ENCODE results near the gene SMAD2.
"Not testable (repeated sequence)": the region's sequence is repeated elsewhere in the genome, so short reads cannot be mapped to it uniquely, and the experiment has no call there.

SMAD2 gene

GRCh38 chr18:47930199-47930930, at the start of gene SMAD2:
SMAD2 (minus strand) TSS chr18:47930659; CDS start chr18:47896756, 33,903 bp downstream.
- DNase-seq (ENCODE audit: low read depth): peak; percentile 70

GRCh38 chr18:47979611-47980200, 49.2 kb upstream of the SMAD2 start:
- no peak for DNase-seq (ENCODE audit: low read depth)

DNA sequence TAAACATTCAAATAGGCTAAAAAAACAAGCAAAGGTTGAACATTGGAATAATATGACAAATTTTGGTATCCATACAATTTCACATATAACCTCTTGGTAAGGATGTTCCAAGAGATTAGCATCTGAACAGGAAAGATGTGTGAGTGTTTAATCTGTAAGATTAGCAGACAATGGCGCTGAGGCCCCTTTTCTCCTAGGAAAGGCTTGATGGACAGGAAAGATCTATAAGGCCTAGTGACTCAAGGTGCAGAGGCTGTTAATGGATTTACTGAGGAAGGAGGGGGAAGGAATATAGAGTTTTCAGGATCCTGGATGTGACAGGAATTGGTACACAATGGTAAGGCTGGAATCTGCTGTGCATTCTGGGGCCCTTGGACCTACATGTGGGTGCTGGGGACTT, 48.1 kb upstream of the SMAD2 start:
- DNase-seq (ENCODE audit: low read depth): no peak

- DNase-seq (ENCODE audit: low read depth): no peak
These were observed 47.7 kb upstream of the SMAD2 start for GRCh38 chr18:47978141-47978540.

GRCh38 chr18:47975701-47976100, 45.2 kb upstream of the SMAD2 start:
- no peak for DNase-seq (ENCODE audit: low read depth)

DNA sequence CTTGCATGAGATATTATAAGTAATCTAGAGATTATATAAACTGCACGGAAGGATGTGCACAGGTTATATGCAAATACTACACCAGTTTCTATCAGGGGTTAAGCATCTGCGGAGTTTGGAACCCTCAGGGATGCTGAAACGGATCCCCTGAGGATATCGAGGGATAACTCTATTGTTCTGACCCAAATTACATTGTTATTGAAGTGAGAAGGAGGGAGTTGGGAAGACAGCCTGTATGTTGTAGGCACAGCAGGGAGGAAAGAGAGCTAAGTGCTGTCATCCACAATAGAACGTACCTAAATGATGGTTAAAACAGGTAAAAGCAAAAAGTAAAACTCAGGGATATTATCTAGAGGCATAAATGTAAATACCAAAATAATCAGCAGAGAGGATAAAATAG, 44.6 kb upstream of the SMAD2 start:
- no peak for DNase-seq (ENCODE audit: low read depth)

GRCh38 chr18:47970664-47971531, 40.4 kb upstream of the SMAD2 start:
- no peak for DNase-seq (ENCODE audit: low read depth)

- DNase-seq (ENCODE audit: low read depth): peak; percentile 45
These were observed 39.4 kb upstream of the SMAD2 start for GRCh38 chr18:47969816-47970215.

DNA sequence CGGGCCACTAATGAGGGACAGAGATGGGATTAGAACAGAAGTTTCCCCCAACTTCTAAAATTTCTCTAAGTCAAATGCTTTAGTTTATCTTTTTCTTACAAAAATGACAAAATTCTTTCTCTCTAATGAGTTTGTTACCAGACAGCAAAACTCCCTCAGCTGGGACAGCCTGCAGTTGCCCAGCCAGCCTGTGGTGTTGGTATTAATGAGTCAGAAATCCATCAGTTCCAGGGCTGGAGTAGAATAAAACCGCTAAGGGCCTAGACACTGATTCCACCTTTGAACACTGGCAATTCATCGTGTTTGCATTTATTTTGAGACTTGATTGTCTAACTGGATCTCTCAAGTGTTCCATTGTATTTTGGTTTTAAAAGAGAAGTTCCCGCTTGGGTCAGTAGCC, 38.3 kb upstream of the SMAD2 start:
- DNase-seq (ENCODE audit: low read depth): peak; percentile 31

DNA sequence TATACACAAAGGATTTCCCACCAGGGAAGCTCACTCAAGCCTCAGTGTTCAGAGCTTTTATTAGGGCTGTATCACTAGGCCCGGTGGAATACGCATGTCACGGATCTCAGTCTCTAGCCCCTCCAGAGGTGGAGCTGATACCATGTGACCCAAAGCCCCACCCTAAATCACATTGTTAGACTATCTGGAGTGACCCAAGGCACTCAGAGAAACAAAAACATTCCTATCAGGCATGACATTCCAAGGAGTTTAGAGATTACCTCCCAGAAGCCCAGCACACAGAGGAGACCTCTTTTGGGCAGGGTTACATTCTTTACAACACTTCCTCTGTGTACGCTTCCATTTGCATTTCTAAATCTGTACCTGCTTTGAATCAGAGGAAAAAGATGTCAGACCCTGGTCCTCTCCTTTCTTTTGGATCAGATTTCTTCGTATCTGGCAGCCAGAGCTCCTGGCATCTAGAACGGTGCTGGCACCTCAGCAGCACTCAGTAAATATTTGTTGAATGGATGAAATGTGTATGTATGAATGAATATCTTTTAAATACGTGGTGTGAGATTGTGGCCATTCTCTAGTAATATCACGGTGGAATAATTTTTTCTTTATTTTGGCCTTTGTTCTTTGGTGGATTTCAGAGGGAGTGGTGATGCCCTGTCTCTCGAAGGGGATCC, 37.7 kb upstream of the SMAD2 start:
- DNase-seq (ENCODE audit: low read depth): no peak

GRCh38 chr18:47964053-47964452, 33.6 kb upstream of the SMAD2 start:
- no peak for DNase-seq (ENCODE audit: low read depth)

DNA sequence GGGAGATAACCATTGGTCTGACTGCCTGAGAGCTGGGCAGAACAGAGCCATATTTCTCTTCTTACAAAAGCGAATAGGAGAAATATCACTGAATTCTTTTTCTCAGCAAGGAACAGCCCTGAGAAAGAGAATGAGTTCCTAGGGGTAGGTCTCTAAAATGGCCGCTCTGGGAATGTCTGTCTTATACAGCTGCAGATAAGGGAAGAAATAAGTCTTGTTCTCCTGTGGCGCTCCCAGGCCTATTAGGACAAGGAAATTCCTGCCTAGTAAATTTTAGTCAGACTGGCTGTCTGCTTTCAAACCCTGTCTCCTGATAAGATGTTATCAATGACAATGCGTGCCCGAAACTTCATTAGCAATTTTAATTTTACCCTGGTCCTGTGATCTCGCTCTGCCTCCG, 30.5 kb upstream of the SMAD2 start:
- DNase-seq (ENCODE audit: low read depth): not testable (repeated sequence)

- peak; percentile 54 for DNase-seq (ENCODE audit: low read depth)
These were observed 23.0 kb upstream of the SMAD2 start for GRCh38 chr18:47953471-47953931.

DNA sequence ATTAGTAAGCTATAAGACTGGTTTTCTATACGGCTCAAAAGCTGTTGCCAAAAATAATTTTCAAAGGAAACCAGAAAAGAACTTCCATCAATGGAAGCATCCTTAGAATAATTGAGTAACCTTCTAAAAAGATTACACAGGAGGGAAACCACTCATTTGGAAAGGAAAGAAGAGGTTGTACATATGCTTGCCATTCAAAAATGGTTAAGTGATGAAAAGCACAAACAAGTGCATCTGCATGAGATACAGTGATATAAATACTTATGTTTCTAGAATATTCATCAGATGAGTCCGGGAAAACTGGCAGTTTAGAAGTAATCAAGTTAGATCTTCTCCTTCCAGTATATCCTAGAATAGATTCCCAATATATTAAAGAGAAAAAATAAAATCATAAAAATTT, 20.1 kb upstream of the SMAD2 start:
- DNase-seq (ENCODE audit: low read depth): no peak

DNA sequence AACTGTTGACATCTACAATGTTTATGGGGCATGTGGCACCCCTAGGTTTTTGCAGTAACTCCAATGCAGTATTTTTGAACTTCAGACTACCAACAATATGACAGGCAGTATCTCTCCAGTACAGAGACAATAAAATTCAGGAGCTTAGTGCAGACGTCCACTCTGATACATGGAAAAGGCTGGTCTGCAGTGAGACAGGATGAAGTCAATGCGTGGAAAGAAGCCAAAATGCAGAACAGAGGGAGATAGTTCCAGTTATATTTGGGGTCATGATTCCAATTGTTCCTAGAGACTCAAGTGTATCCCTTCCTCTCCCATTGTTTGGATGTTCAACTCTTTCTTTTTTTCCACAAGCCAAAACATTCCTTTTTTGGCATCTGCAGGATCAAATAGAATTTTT, 18.7 kb upstream of the SMAD2 start:
- DNase-seq (ENCODE audit: low read depth): no peak

DNA sequence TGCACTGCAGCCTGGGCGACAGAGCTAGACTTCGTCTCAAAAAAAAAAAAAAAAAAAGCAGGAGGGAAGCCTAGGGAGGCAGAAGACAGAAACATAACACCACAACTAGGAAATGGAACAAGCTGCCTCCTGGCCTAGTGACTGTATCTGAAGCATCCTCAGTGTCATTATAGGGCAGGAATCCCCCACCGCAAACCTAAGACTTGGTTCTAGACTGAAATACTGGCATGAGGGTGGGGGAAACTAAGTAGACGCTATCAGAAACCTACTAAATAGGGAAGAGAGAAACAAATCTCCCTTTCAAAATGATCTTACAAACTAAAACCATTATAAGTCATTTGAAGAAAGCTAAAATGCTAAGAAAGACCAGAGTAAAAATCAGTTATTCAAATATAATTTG, 16.4 kb upstream of the SMAD2 start:
- no peak for DNase-seq (ENCODE audit: low read depth)

GRCh38 chr18:47944972-47945852, 14.8 kb upstream of the SMAD2 start:
- DNase-seq (ENCODE audit: low read depth): peak; percentile 94

DNA sequence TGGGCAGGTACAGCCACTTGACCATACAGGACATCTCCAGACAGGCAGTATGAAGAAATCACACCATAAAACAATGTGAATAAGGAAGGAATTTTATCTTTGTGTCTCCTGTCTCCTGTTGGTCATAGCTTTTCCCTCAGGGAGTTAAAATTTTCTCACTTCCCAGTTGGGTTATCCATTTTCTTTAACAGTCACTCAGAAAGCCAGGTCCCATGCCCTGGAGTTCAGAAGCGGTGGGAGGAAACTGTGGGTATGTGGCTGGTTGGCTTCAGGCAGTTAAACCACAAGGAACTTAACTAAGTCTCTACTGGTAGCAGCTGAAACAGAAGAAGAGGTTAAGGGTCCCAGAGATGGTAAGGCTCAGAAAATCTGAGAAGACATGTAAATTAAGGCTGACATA, 6.5 kb upstream of the SMAD2 start:
- DNase-seq (ENCODE audit: low read depth): no peak

DNA sequence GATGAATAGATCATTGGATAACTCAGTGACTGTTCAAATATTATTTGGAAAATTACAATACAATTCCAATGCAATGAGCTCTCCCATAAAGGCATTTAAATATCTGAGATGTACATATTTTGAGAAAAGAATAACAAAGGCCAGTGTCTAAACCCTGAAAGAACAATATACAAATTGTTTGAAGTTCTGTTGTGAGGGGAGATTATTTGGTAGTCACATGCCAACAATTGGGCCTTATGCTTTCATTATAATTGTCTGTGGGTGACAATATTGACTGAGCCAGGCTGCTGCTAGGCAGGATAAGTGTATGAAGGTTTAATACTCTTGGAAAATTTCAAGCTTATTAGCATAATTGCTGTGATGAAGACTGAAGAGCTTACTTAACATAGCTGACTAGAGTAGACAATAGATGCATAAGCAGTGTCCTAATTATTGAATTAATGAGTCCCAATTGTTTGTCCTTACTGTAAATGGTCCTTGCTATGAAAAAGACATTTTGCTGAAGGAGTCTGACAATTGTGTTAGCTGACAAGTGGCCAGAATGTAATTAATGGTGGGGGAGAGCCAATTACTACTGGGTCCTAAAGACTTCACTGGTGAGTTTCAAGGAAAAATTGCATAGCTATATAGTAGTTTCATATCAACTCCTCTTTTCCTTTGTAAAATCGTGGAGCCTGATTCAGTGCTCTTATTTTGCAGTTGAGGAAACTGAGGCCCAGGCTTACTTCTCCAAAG, 5.0 kb upstream of the SMAD2 start:
- no peak for DNase-seq (ENCODE audit: low read depth)

DNA sequence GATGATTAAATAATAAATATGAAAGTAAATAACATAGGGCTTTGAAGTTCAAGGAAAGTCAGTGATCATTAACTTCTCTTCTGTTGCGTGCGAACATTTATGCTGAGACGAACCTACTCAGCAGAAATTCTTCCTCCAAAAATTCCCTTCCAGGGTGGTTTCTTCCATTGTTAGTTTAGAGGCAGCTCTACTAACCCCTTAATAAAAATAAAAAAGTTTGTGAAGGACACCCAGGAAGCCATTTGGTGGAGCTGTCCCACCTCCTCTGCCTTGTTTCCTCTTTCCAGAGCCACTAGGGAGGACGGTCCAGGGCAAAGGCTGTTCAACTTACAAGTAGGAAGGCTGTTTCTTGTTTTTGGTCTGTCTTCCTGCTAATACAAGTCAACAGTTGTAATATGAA, 2.1 kb upstream of the SMAD2 start:
- DNase-seq (ENCODE audit: low read depth): no peak

GRCh38 chr18:47932190-47932589, 1.7 kb upstream of the SMAD2 start:
- no peak for DNase-seq (ENCODE audit: low read depth)
